SH-SY5Y (cell line): Measurements from ENCODE around the gene GPR156.

Experiments used
- GATA2 ChIP-seq: IDR thresholded peaks from 2 replicates; pipeline ENCODE4 v1.6.1; 2011; ENCODE audit warnings: mild to moderate bottlenecking, low read depth, low read length
- GATA3 ChIP-seq: IDR thresholded peaks from 2 replicates; pipeline ENCODE4 v1.6.1; 2011; ENCODE audit warnings: low read depth, mild to moderate bottlenecking, low read length, moderate library complexity

DNA sequence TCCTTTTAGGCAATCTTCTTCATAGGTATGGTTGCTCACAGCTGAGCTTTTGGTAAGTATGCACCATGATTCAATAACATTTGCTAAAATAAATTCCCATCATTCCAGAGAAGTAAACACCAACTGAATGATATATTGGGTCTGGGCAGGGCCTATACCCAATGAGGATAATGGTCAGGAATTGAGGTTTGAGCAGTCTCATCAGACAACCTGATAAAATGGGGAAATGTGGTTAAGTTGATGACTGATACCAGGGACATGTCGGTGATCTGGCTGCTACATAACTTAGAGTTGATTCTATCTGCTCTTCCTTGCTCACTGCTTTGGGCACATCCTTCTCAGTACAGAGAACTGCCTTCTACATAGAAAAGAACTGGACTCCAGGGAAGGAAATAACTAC lies 92.9 kb downstream of the GPR156 start:
- TF ChIP-seq GATA2 (no peak), GATA3 (no peak)
